GM12874 (cell line): Measurements from ENCODE around the gene ITGA2.

Source experiments
- CTCF ChIP-seq: IDR thresholded peaks from 2 replicates; pipeline ENCODE4 v1.5.1; 2011; ENCODE audit warnings: low read depth, mild to moderate bottlenecking, control low read depth, low read length, moderate library complexity; ENCODE audit not compliant: insufficient read depth

The ITGA2 gene

GRCh38 chr5:53087621-53088121 is 98.5 kb downstream of the ITGA2 start:
- TF ChIP-seq CTCF, result no peak

GRCh38 chr5:53089481-53089991 is 100.4 kb downstream of the ITGA2 start:
- no peak for TF ChIP-seq CTCF

GRCh38 chr5:53090229-53090628 is 101.1 kb downstream of the ITGA2 start:
- no peak for TF ChIP-seq CTCF

- TF ChIP-seq CTCF, result no peak
Measured at GRCh38 chr5:53091289-53091688, 102.1 kb downstream of the ITGA2 start.

- no peak for TF ChIP-seq CTCF
Measured at GRCh38 chr5:53092242-53092641, 103.1 kb downstream of the ITGA2 start.

- no peak for TF ChIP-seq CTCF
Measured at GRCh38 chr5:53095217-53095616, 106.1 kb downstream of the ITGA2 start.

GRCh38 chr5:53095931-53096525 is 106.9 kb downstream of the ITGA2 start:
- peak; percentile 72 for TF ChIP-seq CTCF
